WTC11 (cell line): ENCODE measurements around the gene CXCL8. TPM values are rescaled to one million over a fixed set of nuclear protein-coding genes. Genes with fewer than 3 reads are reported as not detected.

ENCODE experiments used
- ATAC-seq: fragments of 200-7000 bp; cut with Tn5 transposase; 2 replicates; pipeline ENCODE4 v1.10.0; 2021; ENCODE audit warnings: mild to moderate bottlenecking, moderate library complexity
- CTCF ChIA-PET: fragments of 300-600 bp; sonication (Branson Sonifier 250); formaldehyde crosslinking; loops from one replicate; lab custom pipeline; 2021; ENCODE audit warnings: antibody characterized with exemption; lab: Charles Lee
- POLR2A ChIA-PET: fragments of 350-600 bp; sonication (Branson Sonifier 250); formaldehyde crosslinking; loops from one replicate; lab custom pipeline; 2021; ENCODE audit warnings: antibody characterized with exemption; lab: Charles Lee
- DNase-seq: peaks from one replicate; pipeline ENCODE4 v3.0.0; 2021; ENCODE audit warnings: low spot score
- H3K27ac Mint-ChIP-seq: 2 replicates; pipeline ENCODE4 v1.8.0; 2021; ENCODE audit warnings: mixed read lengths
- H3K27me3 Mint-ChIP-seq: 2 replicates; pipeline ENCODE4 v1.8.0; 2021; ENCODE audit warnings: low read depth, mild to moderate bottlenecking, moderate library complexity, mixed read lengths
- H3K36me3 Mint-ChIP-seq: 2 replicates; pipeline ENCODE4 v1.8.0; 2021; ENCODE audit warnings: mixed read lengths
- H3K4me1 Mint-ChIP-seq: 2 replicates; pipeline ENCODE4 v1.8.0; 2022; ENCODE audit warnings: mixed read lengths
- H3K4me3 Mint-ChIP-seq: 2 replicates; pipeline ENCODE4 v1.8.0; 2021; ENCODE audit warnings: mild to moderate bottlenecking, moderate library complexity, mixed read lengths
- H3K9me3 Mint-ChIP-seq: 2 replicates; pipeline ENCODE4 v1.8.0; 2021; ENCODE audit warnings: mixed read lengths
- ATF1 ChIP-seq: sonication (generic); formaldehyde crosslinking; IDR thresholded peaks from 2 replicates; pipeline ENCODE4 v1.8.1; 2023; ENCODE audit warnings: mild to moderate bottlenecking, moderate library complexity, missing genetic modification reagents
- CBFB ChIP-seq: sonication (generic); formaldehyde crosslinking; IDR thresholded peaks from 2 replicates; pipeline ENCODE4 v1.8.1; 2022; ENCODE audit warnings: mild to moderate bottlenecking, low read depth, missing genetic modification reagents
- EMX1 ChIP-seq: fragments of 250-450 bp; sonication (Bioruptor Pico); IDR thresholded peaks from 2 replicates; pipeline ENCODE4 v1.8.0; 2021; ENCODE audit warnings: mild to moderate bottlenecking
- ETV6 ChIP-seq: sonication (generic); formaldehyde crosslinking; IDR thresholded peaks from 2 replicates; pipeline ENCODE4 v1.8.1; 2022; ENCODE audit warnings: mild to moderate bottlenecking, missing genetic modification reagents
- FOXP1 ChIP-seq: sonication (generic); formaldehyde crosslinking; IDR thresholded peaks from 2 replicates; pipeline ENCODE4 v1.8.0; 2022; ENCODE audit warnings: missing genetic modification reagents, mild to moderate bottlenecking, moderate library complexity, borderline replicate concordance
- IRF2 ChIP-seq: sonication (generic); formaldehyde crosslinking; IDR thresholded peaks from 2 replicates; pipeline ENCODE4 v1.8.0; 2022; ENCODE audit warnings: low read depth, missing genetic modification reagents, borderline replicate concordance
- MXD4 ChIP-seq: fragments of 250-450 bp; sonication (Bioruptor Pico); IDR thresholded peaks from 2 replicates; pipeline ENCODE4 v1.8.0; 2021; ENCODE audit warnings: mild to moderate bottlenecking, moderate library complexity, borderline replicate concordance
- NFE2L1 ChIP-seq: sonication (generic); formaldehyde crosslinking; IDR thresholded peaks from 2 replicates; pipeline ENCODE4 v1.8.1; 2023; ENCODE audit warnings: missing genetic modification reagents
- NFYB ChIP-seq: sonication (generic); formaldehyde crosslinking; conservative IDR thresholded peaks from 2 replicates; pipeline ENCODE4 v1.8.0; 2022; ENCODE audit warnings: low read depth, missing genetic modification reagents
- NR1H2 ChIP-seq: sonication (generic); formaldehyde crosslinking; IDR thresholded peaks from 2 replicates; pipeline ENCODE4 v1.9.0; 2021; ENCODE audit warnings: mild to moderate bottlenecking, moderate library complexity, missing genetic modification reagents
- RELA ChIP-seq: sonication (generic); formaldehyde crosslinking; IDR thresholded peaks from 2 replicates; pipeline ENCODE4 v1.8.1; 2022; ENCODE audit warnings: missing genetic modification reagents, mild to moderate bottlenecking, borderline replicate concordance
- RORB ChIP-seq: fragments of 250-450 bp; sonication (Bioruptor Pico); IDR thresholded peaks from 2 replicates; pipeline ENCODE4 v1.9.0; 2021; ENCODE audit warnings: mild to moderate bottlenecking
- SMAD4 ChIP-seq: sonication (generic); formaldehyde crosslinking; IDR thresholded peaks from 2 replicates; pipeline ENCODE4 v1.8.0; 2022; ENCODE audit warnings: mild to moderate bottlenecking, missing genetic modification reagents
- TEAD4 ChIP-seq: sonication (generic); formaldehyde crosslinking; IDR thresholded peaks from 2 replicates; pipeline ENCODE4 v1.8.0; 2022; ENCODE audit warnings: mild to moderate bottlenecking, missing genetic modification reagents
- ZNF138 ChIP-seq: sonication (generic); formaldehyde crosslinking; conservative IDR thresholded peaks from 2 replicates; pipeline ENCODE4 v1.8.1; 2022; ENCODE audit warnings: mild to moderate bottlenecking, moderate library complexity, missing genetic modification reagents
- ZNF263 ChIP-seq: sonication (generic); formaldehyde crosslinking; IDR thresholded peaks from 2 replicates; pipeline ENCODE4 v1.8.1; 2022; ENCODE audit warnings: low read depth, mild to moderate bottlenecking, moderate library complexity, missing genetic modification reagents
- ZNF423 ChIP-seq: fragments of 250-450 bp; sonication (Bioruptor Pico); IDR thresholded peaks from 2 replicates; pipeline ENCODE4 v2.1.2; 2022; ENCODE audit warnings: mild to moderate bottlenecking, moderate library complexity
- total RNA-seq: library from RNA; stranded (reverse); gene quantifications from 3 replicates; pipeline ENCODE4 v1.2.3, GENCODE V29; 2021
- TF ChIP-seq, protein P1 (sequence below): fragments of 250-450 bp; sonication (Bioruptor Pico); conservative IDR thresholded peaks from 2 replicates; pipeline ENCODE4 v1.9.0; 2021; ENCODE audit warnings: mild to moderate bottlenecking
- TF ChIP-seq, protein P2 (sequence below): sonication (generic); formaldehyde crosslinking; IDR thresholded peaks from 2 replicates; pipeline ENCODE4 v1.8.1; 2023; ENCODE audit warnings: mild to moderate bottlenecking, moderate library complexity, missing genetic modification reagents
- TF ChIP-seq, protein P3 (sequence below): sonication (generic); formaldehyde crosslinking; IDR thresholded peaks from 2 replicates; pipeline ENCODE4 v1.8.0; 2022; ENCODE audit warnings: mild to moderate bottlenecking, missing genetic modification reagents
- TF ChIP-seq, protein P4 (sequence below): sonication (generic); formaldehyde crosslinking; conservative IDR thresholded peaks from 2 replicates; pipeline ENCODE4 v1.8.1; 2023; ENCODE audit warnings: mild to moderate bottlenecking, low read depth, missing genetic modification reagents, moderate library complexity
- TF ChIP-seq, protein P5 (sequence below): sonication (generic); formaldehyde crosslinking; IDR thresholded peaks from 2 replicates; pipeline ENCODE4 v1.8.0; 2023; ENCODE audit warnings: missing genetic modification reagents
- TF ChIP-seq, protein P6 (sequence below): fragments of 250-450 bp; sonication (Bioruptor Pico); IDR thresholded peaks from 2 replicates; pipeline ENCODE4 v1.9.0; 2021; ENCODE audit warnings: mild to moderate bottlenecking

The CXCL8 gene
- total RNA-seq, 1 experiment from 2014 or later = not detected

DNA sequence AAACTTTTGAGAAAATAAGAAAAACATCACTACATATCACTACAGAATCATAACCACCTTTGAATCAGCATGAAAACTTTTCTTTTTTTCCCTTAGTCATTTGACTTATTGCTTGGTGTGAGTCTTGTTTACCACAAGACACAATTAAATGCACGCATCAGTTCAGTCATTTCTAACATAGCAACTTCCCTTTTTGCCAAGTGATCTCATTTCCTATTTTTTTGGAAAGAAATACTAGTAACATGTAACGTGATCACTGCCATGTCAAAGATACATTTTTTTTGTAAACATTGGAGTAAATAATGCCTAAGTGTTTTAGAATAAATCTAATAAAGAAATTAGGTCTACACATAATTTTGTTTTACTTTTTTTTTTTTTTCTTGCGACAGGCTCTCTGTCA lies 5.1 kb upstream of the CXCL8 start:
- Mint-ChIP-seq H3K9me3 (peaks cover 5% of the 10 kb centered on the region; the same call in 1 of the 2 replicates), H3K27ac (no peak overlapping the region), H3K27me3 (no peaks in the 10 kb centered on the region; the same call in 1 of the 2 replicates), H3K4me1 (0 out of 2 replicates have a peak, but pooled peaks cover 3% of the 10 kb centered on the region), H3K36me3 (no peaks in the 10 kb centered on the region), H3K4me3 (no peak overlapping the region)
- TF ChIP-seq IRF2 (CRISPR knock-in tag) = no peak
- TF ChIP-seq CBFB (CRISPR knock-in tag) = no peak
- TF ChIP-seq NFE2L1 (CRISPR knock-in tag) = no peak
- TF ChIP-seq, protein P1, sequence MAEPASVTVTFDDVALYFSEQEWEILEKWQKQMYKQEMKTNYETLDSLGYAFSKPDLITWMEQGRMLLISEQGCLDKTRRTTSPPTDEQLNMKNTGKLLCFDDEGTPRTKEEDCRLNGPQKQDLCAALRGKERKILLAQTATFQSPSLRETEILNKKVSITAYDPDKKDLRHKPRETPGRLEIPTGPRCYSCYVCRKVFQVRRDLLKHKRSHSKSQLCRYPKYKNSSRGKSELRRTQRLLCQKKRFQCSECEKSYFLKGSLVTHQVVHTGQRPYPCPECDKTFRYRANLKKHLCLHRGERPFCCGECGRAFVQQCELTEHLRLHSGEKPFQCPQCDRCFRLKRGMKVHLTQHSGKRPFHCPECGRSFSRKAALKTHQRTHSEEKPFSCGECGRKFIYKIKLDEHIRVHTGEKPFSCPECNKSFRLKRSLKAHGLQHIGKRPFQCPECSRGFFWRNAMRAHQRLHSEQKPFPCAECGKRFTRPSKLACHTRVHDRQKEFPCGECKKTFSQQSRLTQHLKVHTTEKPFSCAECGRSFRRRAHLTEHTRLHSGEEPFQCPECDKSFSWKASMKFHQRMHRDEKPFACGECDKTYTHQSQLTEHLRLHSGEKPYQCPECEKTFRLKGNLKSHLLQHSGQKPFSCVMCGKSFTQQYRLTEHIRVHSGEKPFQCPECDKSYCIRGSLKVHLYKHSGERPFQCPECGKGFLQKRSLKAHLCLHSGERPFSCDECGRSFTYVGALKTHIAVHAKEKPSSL (CRISPR knock-in tag) = no peak
- TF ChIP-seq, protein P2, sequence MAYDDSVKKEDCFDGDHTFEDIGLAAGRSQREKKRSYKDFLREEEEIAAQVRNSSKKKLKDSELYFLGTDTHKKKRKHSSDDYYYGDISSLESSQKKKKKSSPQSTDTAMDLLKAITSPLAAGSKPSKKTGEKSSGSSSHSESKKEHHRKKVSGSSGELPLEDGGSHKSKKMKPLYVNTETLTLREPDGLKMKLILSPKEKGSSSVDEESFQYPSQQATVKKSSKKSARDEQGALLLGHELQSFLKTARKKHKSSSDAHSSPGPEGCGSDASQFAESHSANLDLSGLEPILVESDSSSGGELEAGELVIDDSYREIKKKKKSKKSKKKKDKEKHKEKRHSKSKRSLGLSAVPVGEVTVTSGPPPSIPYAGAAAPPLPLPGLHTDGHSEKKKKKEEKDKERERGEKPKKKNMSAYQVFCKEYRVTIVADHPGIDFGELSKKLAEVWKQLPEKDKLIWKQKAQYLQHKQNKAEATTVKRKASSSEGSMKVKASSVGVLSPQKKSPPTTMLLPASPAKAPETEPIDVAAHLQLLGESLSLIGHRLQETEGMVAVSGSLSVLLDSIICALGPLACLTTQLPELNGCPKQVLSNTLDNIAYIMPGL (CRISPR knock-in tag) = no peak
- TF ChIP-seq ZNF423 (CRISPR knock-in tag) = no peak
- TF ChIP-seq, protein P3, sequence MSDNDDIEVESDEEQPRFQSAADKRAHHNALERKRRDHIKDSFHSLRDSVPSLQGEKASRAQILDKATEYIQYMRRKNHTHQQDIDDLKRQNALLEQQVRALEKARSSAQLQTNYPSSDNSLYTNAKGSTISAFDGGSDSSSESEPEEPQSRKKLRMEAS (CRISPR knock-in tag) = no peak
- TF ChIP-seq FOXP1 (CRISPR knock-in tag) = no peak
- TF ChIP-seq EMX1 = no peak
- no peak for TF ChIP-seq ZNF138
- TF ChIP-seq TEAD4 (CRISPR knock-in tag) = no peak
- TF ChIP-seq, protein P4, sequence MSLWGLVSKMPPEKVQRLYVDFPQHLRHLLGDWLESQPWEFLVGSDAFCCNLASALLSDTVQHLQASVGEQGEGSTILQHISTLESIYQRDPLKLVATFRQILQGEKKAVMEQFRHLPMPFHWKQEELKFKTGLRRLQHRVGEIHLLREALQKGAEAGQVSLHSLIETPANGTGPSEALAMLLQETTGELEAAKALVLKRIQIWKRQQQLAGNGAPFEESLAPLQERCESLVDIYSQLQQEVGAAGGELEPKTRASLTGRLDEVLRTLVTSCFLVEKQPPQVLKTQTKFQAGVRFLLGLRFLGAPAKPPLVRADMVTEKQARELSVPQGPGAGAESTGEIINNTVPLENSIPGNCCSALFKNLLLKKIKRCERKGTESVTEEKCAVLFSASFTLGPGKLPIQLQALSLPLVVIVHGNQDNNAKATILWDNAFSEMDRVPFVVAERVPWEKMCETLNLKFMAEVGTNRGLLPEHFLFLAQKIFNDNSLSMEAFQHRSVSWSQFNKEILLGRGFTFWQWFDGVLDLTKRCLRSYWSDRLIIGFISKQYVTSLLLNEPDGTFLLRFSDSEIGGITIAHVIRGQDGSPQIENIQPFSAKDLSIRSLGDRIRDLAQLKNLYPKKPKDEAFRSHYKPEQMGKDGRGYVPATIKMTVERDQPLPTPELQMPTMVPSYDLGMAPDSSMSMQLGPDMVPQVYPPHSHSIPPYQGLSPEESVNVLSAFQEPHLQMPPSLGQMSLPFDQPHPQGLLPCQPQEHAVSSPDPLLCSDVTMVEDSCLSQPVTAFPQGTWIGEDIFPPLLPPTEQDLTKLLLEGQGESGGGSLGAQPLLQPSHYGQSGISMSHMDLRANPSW (CRISPR knock-in tag) = no peak
- no peak for TF ChIP-seq ATF1 (CRISPR knock-in tag)
- TF ChIP-seq ETV6 = no peak
- no peak for TF ChIP-seq NR1H2
- TF ChIP-seq RORB (CRISPR knock-in tag) = no peak
- TF ChIP-seq SMAD4 (CRISPR knock-in tag) = no peak
- TF ChIP-seq, protein P5, sequence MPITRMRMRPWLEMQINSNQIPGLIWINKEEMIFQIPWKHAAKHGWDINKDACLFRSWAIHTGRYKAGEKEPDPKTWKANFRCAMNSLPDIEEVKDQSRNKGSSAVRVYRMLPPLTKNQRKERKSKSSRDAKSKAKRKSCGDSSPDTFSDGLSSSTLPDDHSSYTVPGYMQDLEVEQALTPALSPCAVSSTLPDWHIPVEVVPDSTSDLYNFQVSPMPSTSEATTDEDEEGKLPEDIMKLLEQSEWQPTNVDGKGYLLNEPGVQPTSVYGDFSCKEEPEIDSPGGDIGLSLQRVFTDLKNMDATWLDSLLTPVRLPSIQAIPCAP (CRISPR knock-in tag) = no peak
- ChIA-PET CTCF (interaction anchor here (0.9 to 1.1 kb wide), 2 partner anchors 230 to 321 kb away, joined by 3 read pairs; no protein-coding TSS in a partner anchor), POLR2A (no interaction called here)
- DNase-seq (no peak), ATAC-seq (no peak)

DNA sequence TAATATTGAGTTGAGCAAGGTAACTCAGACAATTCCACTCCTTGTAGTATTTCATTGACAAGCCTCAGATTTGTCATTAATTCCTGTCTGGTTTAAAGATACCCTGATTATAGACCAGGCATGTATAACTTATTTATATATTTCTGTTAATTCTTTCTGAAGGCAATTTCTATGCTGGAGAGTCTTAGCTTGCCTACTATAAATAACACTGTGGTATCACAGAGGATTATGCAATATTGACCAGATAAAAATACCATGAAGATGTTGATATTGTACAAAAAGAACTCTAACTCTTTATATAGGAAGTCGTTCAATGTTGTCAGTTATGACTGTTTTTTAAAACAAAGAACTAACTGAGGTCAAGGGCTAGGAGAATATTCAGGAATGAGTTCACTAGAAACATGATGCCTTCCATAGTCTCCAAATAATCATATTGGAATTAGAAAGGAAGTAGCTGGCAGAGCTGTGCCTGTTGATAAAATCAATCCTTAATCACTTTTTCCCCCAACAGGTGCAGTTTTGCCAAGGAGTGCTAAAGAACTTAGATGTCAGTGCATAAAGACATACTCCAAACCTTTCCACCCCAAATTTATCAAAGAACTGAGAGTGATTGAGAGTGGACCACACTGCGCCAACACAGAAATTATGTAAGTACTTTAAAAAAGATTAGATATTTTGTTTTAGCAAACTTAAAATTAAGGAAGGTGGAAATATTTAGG lies 821 bp downstream of the CXCL8 start:
- CTCF ChIA-PET = interaction anchor here (0.9 to 1.1 kb wide), 2 partner anchors 12 to 123 kb away, joined by 3 to 5 read pairs; no protein-coding TSS in a partner anchor
- TF ChIP-seq NFYB (CRISPR knock-in tag) (no peak), ZNF263 (no peak), RELA (CRISPR knock-in tag) (no peak), ETV6 (no peak), MXD4 (CRISPR knock-in tag) (no peak)
- TF ChIP-seq, protein P5 (CRISPR knock-in tag) = no peak
- TF ChIP-seq, protein P6, sequence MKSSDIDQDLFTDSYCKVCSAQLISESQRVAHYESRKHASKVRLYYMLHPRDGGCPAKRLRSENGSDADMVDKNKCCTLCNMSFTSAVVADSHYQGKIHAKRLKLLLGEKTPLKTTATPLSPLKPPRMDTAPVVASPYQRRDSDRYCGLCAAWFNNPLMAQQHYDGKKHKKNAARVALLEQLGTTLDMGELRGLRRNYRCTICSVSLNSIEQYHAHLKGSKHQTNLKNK (CRISPR knock-in tag) = no peak

More for the DNA sequence above, 821 bp downstream of the CXCL8 start:
- H3K4me3 Mint-ChIP-seq = no peak overlapping the region
- no peak for ATAC-seq
- POLR2A ChIA-PET = no interaction called here
- H3K27me3 Mint-ChIP-seq = no peaks in the 10 kb centered on the region
- H3K27ac Mint-ChIP-seq = no peak overlapping the region
- no peaks in the 10 kb centered on the region for H3K36me3 Mint-ChIP-seq
- no peak for DNase-seq
- no peaks in the 10 kb centered on the region for H3K4me1 Mint-ChIP-seq
- H3K9me3 Mint-ChIP-seq = peaks cover 5% of the 10 kb centered on the region; the same call in 1 of the 2 replicates
